RKO (cell line): ENCODE data around the gene SMIM24.
"Not testable (repeated sequence)": the region's sequence is repeated elsewhere in the genome, so short reads cannot be mapped to it uniquely, and the experiment has no call there.

ENCODE experiments used
- DNase-seq: peaks from one replicate; pipeline ENCODE4 v3.0.0-alpha.2; 2016; ENCODE audit warnings: low spot score

SMIM24 gene

GRCh38 chr19:3480383-3481091, at the start of gene SMIM24:
Gene SMIM24, minus strand, starts transcription at chr19:3480525. Its CDS starts 62 bp downstream, at chr19:3480463.
- no peak for DNase-seq

GRCh38 chr19:3529299-3529698, 49.0 kb upstream of the SMIM24 start:
- DNase-seq, result not testable (repeated sequence)

GRCh38 chr19:3528539-3529211, 48.4 kb upstream of the SMIM24 start:
- no peak for DNase-seq

DNA sequence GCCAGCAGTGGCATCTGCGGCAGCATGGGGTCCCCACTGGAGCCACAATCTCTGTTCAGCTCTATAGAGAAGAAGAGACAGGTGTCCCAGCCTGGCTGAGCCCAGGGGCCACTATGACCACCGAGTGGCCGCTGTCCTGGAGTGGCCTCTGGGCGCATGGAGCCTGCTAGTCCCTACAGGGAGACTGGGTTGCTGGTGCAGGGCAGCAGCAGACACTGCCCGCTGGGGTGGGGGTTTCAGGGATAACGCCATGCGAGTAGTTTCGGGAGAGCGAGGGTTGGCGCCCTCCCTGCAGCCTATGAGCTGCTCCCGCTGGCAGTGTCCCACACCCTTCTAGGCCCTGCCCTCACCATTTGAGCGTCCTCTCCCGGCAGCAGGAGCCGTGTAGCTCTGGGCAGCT, 47.8 kb upstream of the SMIM24 start:
- DNase-seq, result no peak

GRCh38 chr19:3527238-3527910, 47.0 kb upstream of the SMIM24 start:
- DNase-seq, result no peak

GRCh38 chr19:3526507-3527237, 46.3 kb upstream of the SMIM24 start:
- DNase-seq, result no peak

DNA sequence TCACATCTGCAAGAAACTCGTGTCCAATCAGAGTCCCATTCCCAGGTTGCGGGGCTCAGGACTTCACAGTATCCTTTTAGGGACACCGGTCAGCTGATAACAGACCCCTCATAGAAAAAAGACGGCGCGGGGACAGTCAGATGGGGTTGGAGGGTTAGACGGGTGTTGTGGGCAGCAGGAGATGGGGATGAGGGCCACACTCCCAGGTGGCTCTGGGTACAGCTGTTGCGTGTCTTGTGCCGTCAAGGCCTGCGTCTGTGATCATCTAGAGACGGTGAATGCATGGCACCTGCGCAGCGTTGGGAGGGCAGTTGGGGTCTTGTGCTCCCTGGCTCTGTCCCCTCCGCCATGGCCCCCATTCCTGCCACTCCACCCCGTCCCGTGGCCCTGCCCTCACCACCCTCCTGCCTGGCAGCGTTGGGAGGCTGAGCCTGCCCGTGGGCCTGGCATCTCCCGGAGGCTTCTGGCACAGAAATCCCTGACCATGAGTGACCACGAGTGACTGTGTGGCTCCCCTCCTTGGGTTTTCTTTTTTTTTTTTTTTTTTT, 44.7 kb upstream of the SMIM24 start:
- DNase-seq, result no peak

- DNase-seq, result no peak
These were observed 43.9 kb upstream of the SMIM24 start for GRCh38 chr19:3524078-3524842.

- no peak for DNase-seq
These were observed 43.2 kb upstream of the SMIM24 start for GRCh38 chr19:3523361-3524077.

- DNase-seq, result no peak
These were observed 42.4 kb upstream of the SMIM24 start for GRCh38 chr19:3522421-3523360.

DNA sequence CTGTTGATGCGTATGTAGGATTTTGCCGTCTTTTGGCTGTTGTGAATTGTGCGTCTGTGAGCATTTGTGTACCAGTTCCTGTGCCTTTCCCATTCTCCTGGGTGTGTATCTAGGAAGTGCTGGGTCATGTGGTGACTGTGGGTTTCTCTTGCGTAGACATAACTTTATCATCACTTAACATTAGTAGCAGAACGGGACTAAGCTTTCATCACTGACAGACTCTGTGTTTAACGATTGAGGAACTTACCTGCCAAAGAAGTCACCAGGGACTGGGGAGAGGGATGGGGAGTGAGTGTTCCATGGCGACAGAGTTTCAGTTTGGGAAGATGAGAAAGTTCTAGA, 40.8 kb upstream of the SMIM24 start:
- no peak for DNase-seq

- DNase-seq, result no peak
These were observed 40.1 kb upstream of the SMIM24 start for GRCh38 chr19:3520166-3521103.

DNA sequence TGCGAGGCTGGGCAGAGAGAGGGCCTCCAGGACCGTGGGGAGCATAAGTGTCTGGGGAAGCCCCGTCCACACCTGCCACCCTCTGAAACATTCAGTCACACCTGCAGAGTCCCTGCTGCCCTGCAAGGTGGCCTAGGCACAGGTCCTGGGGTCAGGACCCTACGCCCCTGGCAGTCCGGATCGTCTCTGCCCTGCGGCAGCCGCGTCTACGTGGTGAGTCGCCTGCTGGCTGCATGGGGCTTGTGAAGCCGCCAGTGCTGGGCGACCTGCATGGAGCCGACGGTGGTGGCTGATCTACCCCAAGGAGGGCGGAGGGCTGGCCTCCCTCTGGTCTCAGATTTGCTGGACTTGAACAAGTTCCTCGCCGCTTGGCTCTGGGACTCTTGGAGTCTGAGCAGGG, 38.8 kb upstream of the SMIM24 start:
- DNase-seq, result no peak

DNA sequence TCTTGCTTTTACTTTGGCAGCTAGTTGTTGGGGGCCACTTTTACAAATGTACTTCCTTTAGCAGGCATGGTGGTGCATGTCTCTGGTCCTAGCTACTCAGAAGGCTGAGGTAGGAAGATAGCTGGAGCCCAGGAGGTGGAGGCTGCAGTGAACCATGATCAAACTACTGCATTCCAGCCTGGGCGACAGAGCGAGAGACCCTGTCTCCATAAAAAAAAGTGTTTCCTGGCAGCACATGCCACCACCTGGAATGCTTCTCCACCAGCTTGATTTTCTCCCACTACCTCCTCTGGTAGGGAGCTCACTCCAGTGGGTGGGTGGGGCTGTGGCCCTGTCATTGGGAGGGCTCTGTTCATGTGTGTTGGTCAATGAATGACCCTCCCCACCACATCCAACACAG, 38.3 kb upstream of the SMIM24 start:
- DNase-seq, result no peak

DNA sequence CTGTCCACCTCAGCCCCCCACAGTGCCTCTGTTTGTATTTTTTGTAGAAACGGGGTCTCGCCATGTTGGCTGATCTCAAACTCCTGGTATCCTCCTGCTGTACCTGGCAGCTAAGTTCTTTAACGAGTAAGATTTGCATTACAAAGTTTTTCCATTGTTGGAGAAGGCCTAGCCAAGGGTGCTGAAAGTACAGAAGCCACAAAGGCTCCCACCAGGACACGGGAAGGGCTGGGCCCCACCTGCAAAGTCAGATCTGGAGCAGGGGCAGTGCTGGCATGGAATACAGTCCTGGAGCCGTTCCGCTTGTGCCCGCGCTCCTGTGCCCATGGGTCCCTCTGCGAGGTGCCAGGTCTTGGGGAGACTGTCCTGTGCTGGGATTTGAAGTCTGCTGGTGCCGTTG, 37.9 kb upstream of the SMIM24 start:
- no peak for DNase-seq

GRCh38 chr19:3517638-3518037, 37.3 kb upstream of the SMIM24 start:
- no peak for DNase-seq

DNA sequence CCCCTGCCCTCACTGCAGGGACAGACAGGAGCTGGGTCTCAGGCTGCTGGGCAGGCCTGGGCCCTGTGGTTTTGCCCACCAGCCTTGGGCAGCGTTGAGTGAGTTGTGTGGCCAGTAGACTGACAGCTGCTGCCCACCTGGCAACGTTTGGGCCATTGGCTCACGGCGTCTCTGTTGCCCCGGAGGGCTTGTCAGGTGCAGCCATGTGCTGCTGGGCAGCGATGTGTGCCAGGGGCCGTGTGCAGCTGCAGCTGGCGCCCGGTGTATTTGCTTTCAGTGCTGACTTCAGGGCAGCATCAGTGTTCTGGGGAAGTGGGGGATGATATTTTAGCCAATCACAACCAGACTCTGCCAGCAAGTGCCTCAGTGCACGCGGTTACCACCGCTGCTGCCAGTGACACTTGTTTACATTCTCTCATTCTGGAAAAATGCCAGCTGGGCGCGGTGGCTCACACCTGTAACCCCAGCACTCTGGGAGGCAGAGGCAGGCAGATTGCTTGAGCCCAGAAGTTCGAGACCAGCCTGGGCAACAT, 36.4 kb upstream of the SMIM24 start:
- no peak for DNase-seq

DNA sequence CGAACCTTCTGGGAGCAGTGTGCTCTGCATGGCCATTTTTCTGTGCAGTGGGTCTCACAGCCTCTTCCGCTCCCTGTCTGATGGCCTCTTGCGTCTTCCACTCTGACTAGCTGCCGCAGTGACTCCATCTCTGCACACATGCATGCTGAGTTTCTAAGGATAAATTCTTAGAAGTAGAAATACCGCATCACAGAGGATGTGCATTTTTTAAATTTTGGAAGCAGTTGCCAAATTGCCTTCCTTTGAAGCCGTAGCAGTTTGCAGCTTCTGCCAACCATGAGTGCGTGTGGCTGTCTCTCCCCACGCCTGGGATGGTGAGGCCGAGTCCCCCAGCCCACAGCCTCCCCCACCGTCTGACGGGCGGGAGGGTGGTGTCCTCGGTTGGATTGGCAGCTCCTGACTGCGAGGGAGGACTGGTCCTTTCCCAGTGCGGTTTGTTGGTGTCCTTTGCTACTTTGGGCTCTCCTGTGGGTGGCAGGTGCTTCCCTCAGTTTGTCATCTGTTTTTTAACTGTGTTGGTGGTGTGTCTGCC, 35.6 kb upstream of the SMIM24 start:
- DNase-seq, result no peak
